Ectodermal cell (in vitro differentiated cells): ENCODE results near the gene IGF2R.
"Not testable (repeated sequence)": the region's sequence is repeated elsewhere in the genome, so short reads cannot be mapped to it uniquely, and the experiment has no call there.

Source experiments
- H3K27ac ChIP-seq: 2 replicates; pipeline ENCODE4 v1.7.0; 2013; ENCODE audit warnings: mild to moderate bottlenecking, low read depth, low read length; ENCODE audit not compliant: insufficient read depth, poor library complexity, severe bottlenecking
- H3K27me3 ChIP-seq: 2 replicates; pipeline ENCODE4 v1.7.0; 2013; ENCODE audit warnings: mild to moderate bottlenecking, low read length; ENCODE audit not compliant: insufficient read depth, control insufficient read depth, poor library complexity, severe bottlenecking
- H3K36me3 ChIP-seq: one replicate; pipeline ENCODE4 v1.7.0; 2013; ENCODE audit warnings: low read length; ENCODE audit not compliant: control insufficient read depth, insufficient read depth
- H3K4me1 ChIP-seq: one replicate; pipeline ENCODE4 v1.7.0; 2013; ENCODE audit warnings: low read length; ENCODE audit not compliant: control insufficient read depth, insufficient read depth
- H3K4me3 ChIP-seq: 2 replicates; pipeline ENCODE4 v1.7.0; 2013; ENCODE audit warnings: low read depth, low read length, control low read depth; ENCODE audit not compliant: insufficient read depth
- H3K9me3 ChIP-seq: 2 replicates; pipeline ENCODE4 v1.7.0; 2013; ENCODE audit warnings: mild to moderate bottlenecking, low read length, moderate library complexity; ENCODE audit not compliant: control insufficient read depth
- WGBS, 2 experiments: methylation state at CpG; one replicate each; pipeline ENCODE4 v1.1.7; 2013; ENCODE audit warnings: missing lambda C conversion rate in 2 of 2; 5-methylcytosine and 5-hydroxymethylcytosine counted together

IGF2R gene

DNA sequence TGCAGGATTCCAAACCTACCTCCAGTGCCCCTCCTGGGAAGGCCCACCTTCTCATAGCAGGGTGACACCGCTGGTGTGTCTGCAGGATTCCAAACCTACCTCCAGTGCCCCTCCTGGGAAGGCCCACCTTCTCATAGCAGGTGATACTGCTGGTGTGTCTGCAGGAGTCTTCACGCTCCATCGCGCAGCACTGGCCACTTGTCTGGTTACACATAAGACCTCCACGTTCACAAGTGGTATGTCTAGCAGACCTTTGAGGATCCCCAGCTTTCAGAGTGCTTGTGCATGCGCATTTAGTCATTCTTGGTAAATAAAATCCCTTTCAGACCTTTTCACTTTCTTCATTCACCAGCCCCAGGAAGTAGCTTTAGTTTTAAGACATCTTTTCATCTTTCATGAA is 123.3 kb downstream of the IGF2R start:
- not testable (repeated sequence) for H3K27ac ChIP-seq, H3K4me1 ChIP-seq, H3K4me3 ChIP-seq, H3K27me3 ChIP-seq, H3K9me3 ChIP-seq
- WGBS, 2 experiments: 92 to 97% methylated on average over 6 of the region's 6 CpGs
- peaks cover 42% of the 10 kb centered on the region for H3K36me3 ChIP-seq

DNA sequence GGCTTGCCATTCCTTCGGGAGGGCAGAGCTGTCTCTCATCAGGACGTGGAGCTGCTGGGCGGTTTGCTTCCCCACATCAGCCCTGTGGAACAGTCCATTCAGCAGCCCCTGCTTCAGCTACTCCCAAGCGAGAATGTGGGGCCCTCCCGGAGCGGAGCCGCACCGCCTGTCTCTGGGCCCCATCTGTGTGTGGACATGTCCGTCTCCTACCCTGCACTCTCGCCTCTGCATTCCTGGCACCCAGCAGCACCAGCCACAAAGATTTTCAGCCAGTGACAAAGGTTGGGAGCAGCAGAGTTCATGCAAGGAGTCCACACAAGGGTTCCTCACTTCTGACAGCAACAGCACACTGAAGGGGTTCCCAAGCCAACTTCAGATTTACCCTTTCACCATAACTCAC is 123.7 kb downstream of the IGF2R start:
- H3K4me1 ChIP-seq: no peaks in the 10 kb centered on the region
- H3K4me3 ChIP-seq: no peak overlapping the region
- H3K9me3 ChIP-seq: no peaks in the 10 kb centered on the region
- 95 to 96% methylated on average over 10 of the region's 10 CpGs for WGBS, 2 experiments
- H3K27me3 ChIP-seq: no peaks in the 10 kb centered on the region
- peaks cover 42% of the 10 kb centered on the region for H3K36me3 ChIP-seq
- H3K27ac ChIP-seq: no peak overlapping the region

DNA sequence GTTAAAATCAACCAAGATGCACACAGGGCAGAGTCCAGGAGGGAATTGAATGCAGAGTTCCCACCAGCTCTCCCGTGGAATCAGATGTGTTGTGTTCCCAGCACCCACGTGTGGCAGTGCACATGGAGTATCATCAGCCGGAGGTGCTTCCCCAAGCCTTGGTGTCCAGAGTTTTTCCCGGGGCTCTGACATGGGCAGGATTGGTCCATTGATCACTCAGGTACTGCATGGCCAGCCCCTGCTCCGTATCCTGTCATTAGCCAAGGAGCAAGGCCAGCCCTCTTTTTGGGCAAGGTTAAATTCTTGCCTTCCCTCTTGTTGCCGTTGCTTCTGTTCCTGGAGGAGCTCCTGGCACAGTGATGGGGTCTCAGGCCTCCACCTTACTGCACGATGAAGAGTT is 124.2 kb downstream of the IGF2R start:
- H3K27ac ChIP-seq: no peak overlapping the region
- WGBS, 2 experiments: 94 to 97% methylated on average over 7 of the region's 7 CpGs
- H3K4me3 ChIP-seq: no peak overlapping the region
- no peaks in the 10 kb centered on the region for H3K4me1 ChIP-seq
- no peaks in the 10 kb centered on the region for H3K9me3 ChIP-seq
- H3K27me3 ChIP-seq: no peaks in the 10 kb centered on the region
- H3K36me3 ChIP-seq: peaks cover 44% of the 10 kb centered on the region

DNA sequence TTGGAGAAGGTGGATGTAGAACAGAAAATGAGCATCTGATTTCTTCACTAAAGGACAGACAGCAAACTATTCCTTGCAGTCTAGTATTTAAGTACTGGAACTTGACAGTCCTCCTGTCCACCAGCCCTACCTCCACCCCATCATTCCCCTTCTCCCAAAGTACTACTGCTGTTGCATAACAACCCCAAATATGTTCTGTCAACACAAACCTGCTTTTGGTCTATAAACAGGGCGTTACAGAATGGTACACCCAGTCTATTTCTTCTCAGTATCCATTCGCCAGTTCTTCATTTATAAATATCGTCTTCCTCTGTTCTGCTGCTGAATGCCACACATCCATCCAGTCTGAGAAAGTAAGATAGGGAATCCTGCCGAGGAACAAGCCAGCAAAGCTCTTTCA is 125.1 kb downstream of the IGF2R start:
- peaks cover 43% of the 10 kb centered on the region for H3K36me3 ChIP-seq
- no peaks in the 10 kb centered on the region for H3K4me1 ChIP-seq
- H3K9me3 ChIP-seq: no peaks in the 10 kb centered on the region
- H3K27ac ChIP-seq: no peak overlapping the region
- H3K4me3 ChIP-seq: no peak overlapping the region
- WGBS, 2 experiments: 90 to 96% methylated on average over 4 of the region's 4 CpGs
- H3K27me3 ChIP-seq: no peaks in the 10 kb centered on the region

DNA sequence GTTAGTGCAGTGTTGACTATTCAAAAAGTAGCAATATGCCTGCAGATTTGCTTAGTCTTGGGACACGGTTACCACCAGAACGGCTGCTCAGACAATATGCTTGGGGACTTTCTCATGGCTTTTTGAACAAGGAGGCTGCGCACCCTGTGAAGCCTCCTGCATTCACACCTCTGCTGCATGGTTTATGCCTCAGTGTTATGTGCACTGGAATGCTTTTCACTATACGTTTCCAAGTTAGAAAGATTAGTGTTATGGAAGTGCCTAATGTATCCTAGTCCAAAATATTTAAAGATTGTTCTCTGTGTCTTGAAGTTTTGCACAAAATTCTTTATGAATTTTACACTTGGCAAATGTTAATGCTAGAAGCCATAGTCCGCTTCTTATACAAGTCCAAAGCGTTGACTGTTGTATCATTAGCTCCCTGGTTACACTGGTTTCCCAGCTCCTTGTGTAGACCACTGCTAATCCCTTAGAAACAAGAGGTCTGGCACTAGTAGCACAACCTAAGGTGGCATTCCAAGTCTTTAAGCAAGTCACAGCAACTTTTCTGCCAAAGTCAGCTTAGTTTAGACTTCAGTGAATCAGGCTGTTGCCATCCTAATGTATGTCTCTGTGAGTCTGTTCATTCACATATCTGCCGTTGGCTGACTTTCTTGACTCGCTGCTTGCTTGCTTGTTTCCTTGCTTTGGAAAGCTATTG is 126.4 kb downstream of the IGF2R start:
- no peak overlapping the region for H3K4me3 ChIP-seq
- WGBS, 2 experiments: 95 to 98% methylated on average over 8 of the region's 8 CpGs
- no peaks in the 10 kb centered on the region for H3K27me3 ChIP-seq
- no peaks in the 10 kb centered on the region for H3K4me1 ChIP-seq
- H3K9me3 ChIP-seq: no peaks in the 10 kb centered on the region
- peaks cover 33% of the 10 kb centered on the region for H3K36me3 ChIP-seq
- no peak overlapping the region for H3K27ac ChIP-seq

DNA sequence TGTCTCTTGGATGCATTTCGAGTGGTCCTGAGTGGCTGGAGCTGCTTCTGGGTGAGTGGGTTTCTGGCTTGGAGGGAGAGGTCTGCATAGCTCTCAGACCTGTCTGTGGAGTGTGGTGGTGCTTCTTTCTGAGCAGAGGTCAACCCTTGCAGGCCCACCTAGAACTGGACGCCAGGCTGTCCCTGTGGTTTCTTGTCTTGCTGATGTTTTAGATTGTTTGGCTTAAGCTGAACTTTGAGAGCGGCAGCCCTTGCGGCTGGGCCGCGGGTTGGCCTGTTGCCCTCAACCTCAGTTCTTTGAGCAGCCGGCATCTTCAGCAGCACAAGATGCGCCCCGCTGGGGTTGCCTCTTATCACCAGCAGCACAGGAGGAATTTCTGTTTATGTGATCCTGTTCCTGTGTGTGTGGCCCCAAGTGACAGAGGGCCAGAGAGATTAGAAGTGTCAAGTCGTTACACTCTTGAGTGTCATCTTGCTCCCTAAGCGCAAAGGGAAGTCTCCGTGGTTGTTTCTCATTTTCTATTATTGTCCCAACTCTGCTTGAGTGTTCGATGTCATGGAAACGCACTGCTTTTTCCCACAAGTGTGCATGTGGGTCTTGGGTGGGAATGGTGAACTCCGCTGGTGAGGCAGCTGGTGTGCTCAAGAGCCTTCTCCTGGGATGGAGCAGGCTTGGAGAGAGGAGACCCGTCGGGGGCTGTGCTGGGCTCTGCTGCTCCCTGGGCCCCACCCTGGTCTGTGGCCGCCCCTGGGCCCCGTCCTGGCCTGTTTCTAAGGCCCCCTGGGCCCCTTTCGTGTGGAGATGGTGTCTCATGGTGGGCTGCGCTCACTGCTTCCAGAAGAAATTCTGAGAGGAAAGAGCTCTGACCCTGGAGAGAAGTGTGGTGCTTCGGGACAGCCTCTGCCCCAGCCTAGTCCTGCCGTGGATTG is 132.7 kb downstream of the IGF2R start:
- no peak overlapping the region for H3K27ac ChIP-seq
- no peaks in the 10 kb centered on the region for H3K4me1 ChIP-seq
- WGBS, 2 experiments: 93 to 95% methylated on average over 23 of the region's 23 CpGs
- no peaks in the 10 kb centered on the region for H3K27me3 ChIP-seq
- H3K36me3 ChIP-seq: peaks cover 17% of the 10 kb centered on the region
- no peak overlapping the region for H3K4me3 ChIP-seq
- H3K9me3 ChIP-seq: no peaks in the 10 kb centered on the region

DNA sequence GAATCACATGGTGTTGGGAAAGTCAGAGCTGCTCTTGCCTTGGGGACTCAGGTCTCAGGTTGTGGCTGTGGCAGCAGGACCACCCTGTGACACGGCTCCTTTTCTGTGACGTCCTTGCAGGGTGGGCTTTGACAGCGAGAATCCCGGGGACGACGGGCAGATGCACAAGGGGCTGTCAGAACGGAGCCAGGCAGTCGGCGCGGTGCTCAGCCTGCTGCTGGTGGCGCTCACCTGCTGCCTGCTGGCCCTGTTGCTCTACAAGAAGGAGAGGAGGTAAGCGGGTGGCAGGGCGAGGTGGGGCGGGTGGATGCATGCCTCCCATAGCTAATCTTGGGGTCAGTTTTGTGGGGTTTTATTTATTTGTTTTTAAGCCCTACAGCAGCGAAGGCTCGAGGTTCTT is 133.5 kb downstream of the IGF2R start:
- 95 to 96% methylated on average over 16 of the region's 16 CpGs for WGBS, 2 experiments
- H3K27me3 ChIP-seq: no peaks in the 10 kb centered on the region
- no peak overlapping the region for H3K4me3 ChIP-seq
- H3K27ac ChIP-seq: no peak overlapping the region
- peaks cover 17% of the 10 kb centered on the region for H3K36me3 ChIP-seq
- no peaks in the 10 kb centered on the region for H3K4me1 ChIP-seq
- H3K9me3 ChIP-seq: no peaks in the 10 kb centered on the region

DNA sequence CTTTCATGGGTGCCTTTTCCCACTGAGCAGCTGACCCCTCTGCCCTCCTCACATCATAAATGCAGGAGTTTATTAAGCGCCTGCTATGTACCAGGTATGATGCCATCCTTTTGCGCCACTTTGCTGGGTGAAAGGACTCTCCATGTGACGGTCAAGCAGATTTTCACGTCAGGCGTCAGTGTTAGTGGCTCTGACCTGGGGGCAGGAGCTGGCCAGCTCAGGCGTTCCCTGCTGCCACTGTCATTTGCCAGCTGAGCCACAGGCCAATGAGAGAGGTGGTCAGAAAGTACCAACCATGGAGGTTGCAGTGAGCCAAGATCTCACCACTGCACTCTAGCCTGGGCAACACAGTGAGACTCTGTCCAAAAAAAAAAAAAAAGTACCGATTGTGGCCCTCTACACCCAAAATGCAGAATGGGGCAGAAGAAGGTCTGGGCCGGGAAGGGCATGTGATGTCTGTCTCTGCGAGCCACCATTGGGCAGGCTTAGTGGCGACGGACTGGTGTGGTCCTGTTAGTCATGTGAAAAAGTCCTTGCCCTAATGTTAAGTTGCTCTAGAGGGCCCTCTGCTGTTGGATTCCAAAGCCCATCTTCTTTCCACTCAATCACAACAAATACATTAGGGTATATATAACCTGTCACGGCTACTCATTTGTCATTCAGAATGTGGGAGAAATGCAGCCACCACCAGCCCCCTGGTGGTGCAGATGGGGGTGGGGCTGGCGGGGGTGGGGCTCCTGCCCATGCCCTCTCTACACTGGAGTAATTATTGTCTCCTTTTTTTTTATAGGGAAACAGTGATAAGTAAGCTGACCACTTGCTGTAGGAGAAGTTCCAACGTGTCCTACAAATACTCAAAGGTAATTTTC is 134.3 kb downstream of the IGF2R start:
- no peaks in the 10 kb centered on the region for H3K9me3 ChIP-seq
- H3K4me3 ChIP-seq: no peak overlapping the region
- no peak overlapping the region for H3K27ac ChIP-seq
- WGBS, 2 experiments: 87 to 92% methylated on average over 14 of the region's 14 CpGs
- peaks cover 14% of the 10 kb centered on the region for H3K36me3 ChIP-seq
- no peaks in the 10 kb centered on the region for H3K27me3 ChIP-seq
- H3K4me1 ChIP-seq: no peaks in the 10 kb centered on the region

DNA sequence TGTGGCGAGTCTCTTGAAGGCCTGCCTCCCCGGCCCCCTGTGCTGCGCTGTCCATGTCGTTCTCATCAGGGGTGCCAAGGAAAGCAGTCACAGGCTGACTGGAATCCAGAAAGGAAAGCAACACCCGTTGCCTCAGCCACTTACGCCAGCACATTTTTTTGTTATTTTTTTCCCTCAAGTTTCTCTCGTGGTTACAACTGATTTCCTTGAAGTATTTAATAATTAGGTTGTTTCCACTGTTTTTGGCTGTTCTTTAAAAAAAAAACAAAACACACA is 134.9 kb downstream of the IGF2R start:
- H3K27me3 ChIP-seq: no peaks in the 10 kb centered on the region
- peaks cover 13% of the 10 kb centered on the region for H3K36me3 ChIP-seq
- WGBS, 2 experiments: 89 to 94% methylated on average over 6 of the region's 7 CpGs
- no peak overlapping the region for H3K27ac ChIP-seq
- no peaks in the 10 kb centered on the region for H3K9me3 ChIP-seq
- no peak overlapping the region for H3K4me3 ChIP-seq
- H3K4me1 ChIP-seq: no peaks in the 10 kb centered on the region
